GM12872 (cell line): ENCODE results near the gene STK4.

ENCODE experiments used
- TF ChIP-seq, protein P1 (sequence below): IDR thresholded peaks from 3 replicates; pipeline ENCODE4 v1.5.1; 2011; ENCODE audit warnings: low read depth, mild to moderate bottlenecking, low read length, moderate library complexity; ENCODE audit not compliant: insufficient read depth

The STK4 gene

DNA sequence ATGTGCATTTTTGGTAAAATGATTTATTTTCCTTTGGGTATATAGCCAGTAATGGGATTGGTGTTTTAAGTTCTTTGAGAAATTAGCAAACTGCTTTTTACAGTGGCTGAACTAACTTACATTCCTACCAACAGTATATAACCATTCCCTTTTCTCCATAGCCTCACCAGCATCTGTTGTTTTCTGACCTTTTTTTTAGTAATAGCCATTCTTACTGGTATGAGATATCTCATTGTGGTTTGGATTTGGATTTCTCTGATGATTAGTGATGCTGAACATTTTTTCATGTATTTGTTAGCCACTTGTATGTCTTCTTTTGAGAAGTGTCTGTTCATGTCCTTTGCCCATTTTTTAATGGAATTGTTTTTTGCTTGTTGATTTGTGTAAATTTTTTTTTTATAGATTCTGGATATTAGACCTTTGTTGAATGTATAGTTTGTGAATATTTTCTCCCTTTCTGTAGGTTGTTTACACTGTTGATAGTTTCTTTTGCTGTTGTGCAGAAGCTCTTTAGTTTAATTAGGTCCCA lies 42.3 kb downstream of the STK4 start:
- TF ChIP-seq, protein P1, sequence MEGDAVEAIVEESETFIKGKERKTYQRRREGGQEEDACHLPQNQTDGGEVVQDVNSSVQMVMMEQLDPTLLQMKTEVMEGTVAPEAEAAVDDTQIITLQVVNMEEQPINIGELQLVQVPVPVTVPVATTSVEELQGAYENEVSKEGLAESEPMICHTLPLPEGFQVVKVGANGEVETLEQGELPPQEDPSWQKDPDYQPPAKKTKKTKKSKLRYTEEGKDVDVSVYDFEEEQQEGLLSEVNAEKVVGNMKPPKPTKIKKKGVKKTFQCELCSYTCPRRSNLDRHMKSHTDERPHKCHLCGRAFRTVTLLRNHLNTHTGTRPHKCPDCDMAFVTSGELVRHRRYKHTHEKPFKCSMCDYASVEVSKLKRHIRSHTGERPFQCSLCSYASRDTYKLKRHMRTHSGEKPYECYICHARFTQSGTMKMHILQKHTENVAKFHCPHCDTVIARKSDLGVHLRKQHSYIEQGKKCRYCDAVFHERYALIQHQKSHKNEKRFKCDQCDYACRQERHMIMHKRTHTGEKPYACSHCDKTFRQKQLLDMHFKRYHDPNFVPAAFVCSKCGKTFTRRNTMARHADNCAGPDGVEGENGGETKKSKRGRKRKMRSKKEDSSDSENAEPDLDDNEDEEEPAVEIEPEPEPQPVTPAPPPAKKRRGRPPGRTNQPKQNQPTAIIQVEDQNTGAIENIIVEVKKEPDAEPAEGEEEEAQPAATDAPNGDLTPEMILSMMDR: no peak

DNA sequence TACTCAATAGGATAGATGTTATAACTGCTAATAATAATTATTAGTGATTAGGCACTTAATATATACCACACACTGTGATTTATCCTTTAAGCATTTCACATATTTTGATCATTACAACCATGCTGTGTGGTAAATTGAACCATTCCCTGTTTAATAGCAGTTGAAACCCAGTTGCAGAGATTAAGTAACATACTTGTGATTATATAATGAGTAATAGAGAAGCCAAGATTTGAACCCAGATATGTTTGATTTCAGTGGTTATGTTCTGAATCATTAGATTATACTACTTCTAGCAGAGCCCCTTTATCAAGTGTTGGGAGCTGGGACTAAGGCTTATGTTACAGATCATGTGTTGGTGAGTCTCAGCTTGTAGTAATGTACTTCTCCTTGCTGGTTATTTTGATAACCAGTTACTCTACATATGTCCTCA lies 44.1 kb downstream of the STK4 start:
- TF ChIP-seq, protein P1: no peak

DNA sequence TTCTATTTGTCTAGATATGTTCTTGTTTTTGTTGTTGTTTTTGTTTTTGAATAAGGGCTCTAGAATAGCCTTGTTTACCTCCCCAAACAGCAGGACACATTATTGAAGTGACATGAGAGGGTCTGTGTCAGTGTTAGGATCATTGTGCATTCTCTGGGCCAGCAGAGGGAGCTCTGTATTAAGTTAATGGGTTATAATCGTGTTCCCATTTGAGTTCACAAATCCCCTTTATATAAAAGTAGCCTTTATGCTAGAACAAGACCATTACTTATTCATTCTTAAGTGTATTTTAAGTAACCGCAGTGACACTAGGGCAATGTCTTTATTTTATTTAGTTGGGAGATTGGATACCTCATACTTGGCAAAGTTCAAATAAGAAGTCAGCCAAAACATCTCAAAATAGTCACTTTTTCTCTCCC lies 44.8 kb downstream of the STK4 start:
- TF ChIP-seq, protein P1: peak; percentile 67

DNA sequence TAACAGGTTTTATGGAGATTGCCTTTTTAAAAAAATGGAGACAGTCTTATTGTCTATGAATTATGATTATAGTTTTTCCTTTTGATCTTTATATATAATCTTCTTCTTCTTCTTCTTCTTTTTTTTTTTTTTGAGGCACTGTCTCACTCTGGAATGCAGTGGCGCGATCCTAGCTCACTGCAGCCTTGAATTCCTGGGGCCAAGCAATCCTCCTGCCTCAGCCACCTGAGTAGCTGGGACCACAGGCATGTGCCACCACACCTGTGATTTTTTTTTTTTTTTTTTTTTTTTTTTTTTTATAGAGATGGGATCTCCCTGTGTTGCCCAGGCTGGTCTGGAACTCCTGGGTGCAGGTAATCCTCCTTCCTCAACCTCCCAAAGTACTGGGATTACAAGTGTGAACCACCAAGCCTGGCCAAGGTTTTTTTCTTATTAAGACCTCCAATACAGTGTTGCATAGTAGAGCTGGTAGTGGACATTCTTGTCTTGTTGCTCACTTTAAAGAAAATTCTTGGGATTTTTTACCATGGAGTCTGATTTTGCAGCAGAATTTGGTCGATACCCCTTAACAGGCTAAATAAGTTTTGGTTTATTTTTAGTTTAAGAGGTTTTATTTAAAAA lies 46.5 kb downstream of the STK4 start:
- TF ChIP-seq, protein P1: no peak

DNA sequence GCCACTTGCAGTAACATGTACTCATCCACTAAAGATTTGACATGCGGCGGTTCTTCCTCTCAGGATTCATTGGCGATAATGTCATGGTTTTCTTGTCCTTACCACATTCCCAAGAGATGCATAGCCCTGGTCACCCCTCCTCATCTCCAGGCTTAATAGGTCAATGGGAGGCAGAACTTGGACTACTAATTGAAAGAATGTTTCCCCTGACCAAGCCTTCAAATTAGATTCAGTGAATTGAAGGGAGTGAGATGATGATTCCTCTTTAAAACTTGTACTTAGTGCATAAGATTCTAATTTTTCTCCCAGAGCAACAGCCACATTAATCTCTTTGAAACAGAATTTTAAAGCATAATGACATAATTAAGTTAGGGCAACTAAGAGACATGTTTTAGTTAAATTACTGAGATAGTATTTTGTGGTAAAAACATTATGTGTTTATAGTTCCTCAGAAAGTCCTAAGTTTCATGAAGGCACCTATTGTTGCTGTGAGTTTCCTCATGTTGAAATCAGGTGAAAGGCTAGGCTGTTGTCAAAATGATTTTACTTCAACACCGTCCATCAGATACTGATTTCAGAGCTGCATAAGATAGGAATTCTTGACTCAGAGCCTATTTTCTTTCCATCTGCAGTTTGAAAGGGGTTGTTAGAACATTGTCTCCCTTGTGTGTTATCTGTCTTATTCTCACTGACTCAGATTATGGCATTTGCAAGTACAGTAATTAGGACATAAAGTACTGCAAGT lies 48.5 kb downstream of the STK4 start:
- TF ChIP-seq, protein P1: no peak

DNA sequence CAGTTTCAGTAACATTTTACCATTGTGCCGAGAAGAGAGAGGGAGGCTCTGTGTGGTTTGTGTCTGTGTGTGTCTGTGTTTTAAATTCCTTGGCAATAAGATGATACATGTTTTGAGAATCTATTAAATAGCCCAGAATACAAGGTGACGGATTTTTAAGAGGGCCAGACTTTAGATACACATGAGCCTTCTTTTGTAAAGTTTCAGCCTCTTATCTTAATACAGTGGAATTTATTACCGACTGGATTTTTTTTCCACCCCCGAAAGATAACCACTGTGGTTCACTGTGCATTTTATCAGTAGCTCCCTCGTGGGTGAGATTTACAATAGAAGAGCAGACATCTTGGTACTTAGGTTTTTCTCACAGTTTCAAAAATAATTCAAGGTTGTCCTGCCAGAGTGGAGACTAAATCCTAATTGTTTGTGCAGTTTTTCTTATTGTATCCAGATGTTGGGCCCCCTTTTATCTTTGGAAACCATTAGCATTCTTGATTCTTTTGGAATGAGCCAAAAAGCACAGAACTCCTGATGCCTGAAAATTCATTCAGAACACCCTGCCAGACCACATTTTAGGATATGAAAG lies 49.9 kb downstream of the STK4 start:
- TF ChIP-seq, protein P1: no peak

DNA sequence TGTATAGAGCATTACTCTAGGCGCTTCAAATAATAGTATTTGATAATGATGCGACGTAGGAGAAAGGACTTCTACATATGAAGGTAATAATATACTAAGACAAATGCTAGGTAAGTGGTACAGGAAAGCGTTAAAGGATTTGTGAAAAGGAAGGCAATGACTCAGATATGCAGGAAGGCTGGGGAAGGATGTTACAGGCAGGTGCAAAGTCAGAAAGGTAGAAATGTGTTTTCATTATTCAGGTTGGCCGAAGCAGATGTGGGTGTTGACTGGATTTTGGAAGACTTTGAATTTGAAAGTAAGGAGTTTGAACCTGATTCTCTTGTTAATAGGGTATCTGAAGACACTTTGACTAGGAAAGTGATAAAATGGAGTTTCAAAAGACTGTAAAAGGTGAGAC lies 51.0 kb downstream of the STK4 start:
- TF ChIP-seq, protein P1: no peak
